Fibroblast of lung (primary cell): ENCODE measurements around the gene PSTPIP2. TPM values are rescaled to one million over a fixed set of nuclear protein-coding genes. Genes with fewer than 3 reads are reported as not detected.
"Not testable (repeated sequence)": the region's sequence is repeated elsewhere in the genome, so short reads cannot be mapped to it uniquely, and the experiment has no call there.

Experiments used
- DNase-seq, 2 donors: peaks; one replicate each; pipeline versions ENCODE4 v3.0.0 to v3.0.0-alpha.2; 2010; ENCODE audit warnings: low read depth in 2 of 2
- H2AFZ ChIP-seq: 2 replicates; pipeline ENCODE4 v1.5.1; 2012; ENCODE audit warnings: low read length, control low read depth, inconsistent platforms
- H3K27ac ChIP-seq: 2 replicates; pipeline ENCODE4 v1.5.1; 2011; ENCODE audit warnings: low read length, control low read depth; ENCODE audit not compliant: insufficient read depth
- H3K27me3 ChIP-seq: 2 replicates; pipeline ENCODE4 v1.5.1; 2011; ENCODE audit warnings: mild to moderate bottlenecking, low read length; ENCODE audit not compliant: control insufficient read depth, insufficient read depth
- H3K36me3 ChIP-seq: 2 replicates; pipeline ENCODE4 v1.5.1; 2011; ENCODE audit warnings: low read length; ENCODE audit not compliant: control insufficient read depth, insufficient read depth
- H3K4me1 ChIP-seq: 2 replicates; pipeline ENCODE4 v1.5.1; 2011; ENCODE audit warnings: low read length; ENCODE audit not compliant: control insufficient read depth, insufficient read depth; ENCODE audit errors: extremely low read depth
- H3K4me2 ChIP-seq: 2 replicates; pipeline ENCODE4 v1.5.1; 2011; ENCODE audit warnings: low read length, control low read depth; ENCODE audit not compliant: insufficient read depth; ENCODE audit errors: extremely low read depth
- H3K4me3 ChIP-seq, 4 experiments: fragments of 200-600 bp in 1 of 4; sonication (generic) in 1 of 4; replicated peaks in 1 of 4; 2 replicates each; pipeline ENCODE4 v1.5.1; 2011 to 2016; ENCODE audit warnings: low read length in 4 of 4, low read depth in 3 of 4, mild to moderate bottlenecking in 3 of 4, control low read depth in 2 of 4, inconsistent platforms in 1 of 4, mixed read lengths in 1 of 4; ENCODE audit not compliant: insufficient read depth in 1 of 4; ENCODE audit errors: control extremely low read depth in 1 of 4
- H3K79me2 ChIP-seq: 2 replicates; pipeline ENCODE4 v1.5.1; 2012; ENCODE audit warnings: mild to moderate bottlenecking, low read length, inconsistent platforms; ENCODE audit not compliant: control insufficient read depth, insufficient read depth
- H3K9ac ChIP-seq: 2 replicates; pipeline ENCODE4 v1.5.1; 2011; ENCODE audit warnings: mild to moderate bottlenecking, low read length, control low read depth; ENCODE audit not compliant: insufficient read depth
- H3K9me3 ChIP-seq: 2 replicates; pipeline ENCODE4 v1.5.1; 2012; ENCODE audit warnings: low read depth, low read length; ENCODE audit not compliant: control insufficient read depth, insufficient read depth
- H4K20me1 ChIP-seq: 2 replicates; pipeline ENCODE4 v1.5.1; 2011; ENCODE audit warnings: low read length; ENCODE audit not compliant: control insufficient read depth, insufficient read depth; ENCODE audit errors: extremely low read depth
- CTCF ChIP-seq, 2 donors: IDR thresholded peaks in 1 of 2; conservative IDR thresholded peaks in 1 of 2; 1 replicate in 1 of 2; 2 replicates in 1 of 2; pipeline ENCODE4 v1.5.1; 2011 to 2012; ENCODE audit warnings: low read length in 2 of 2, control low read depth in 1 of 2, inconsistent platforms in 1 of 2, low read depth in 1 of 2, mild to moderate bottlenecking in 1 of 2
- EZH2 ChIP-seq: IDR thresholded peaks from 2 replicates; pipeline ENCODE4 v1.5.1; 2012; ENCODE audit warnings: low read length, control low read depth, mild to moderate bottlenecking; ENCODE audit errors: missing control alignments
- polyA plus RNA-seq, 2 donors: library from polyadenylated mRNA; depleted of rRNA in 1 of 2; stranded (reverse) in 1 of 2; unstranded in 1 of 2; fragments of >200 nt; gene quantifications; 2 replicates each; pipeline ENCODE4 v1.2.1, GENCODE V29; 2011 to 2012; ENCODE audit warnings: missing spikeins in 1 of 2
- total RNA-seq: library from RNA; depleted of rRNA; stranded (reverse); fragments of >200 nt; gene quantifications from 2 replicates; pipeline ENCODE4 v1.2.1, GENCODE V29; 2014

The PSTPIP2 gene
- total and polyA plus RNA-seq, 2 donors (not counting 1 experiment from before 2014, with no cell fraction given) = 13.4 to 18.4 TPM

GRCh38 chr18:46051731-46052461 lies 20.2 kb downstream of the PSTPIP2 start:
- Histone ChIP-seq H2AFZ (no peak overlapping the region), H3K79me2 (no peaks in the 10 kb centered on the region)

GRCh38 chr18:46050268-46050667 lies 21.8 kb downstream of the PSTPIP2 start:
- no peak overlapping the region for H3K9ac ChIP-seq
- no peak overlapping the region for H3K4me3 ChIP-seq
- H3K4me1 ChIP-seq = no peaks in the 10 kb centered on the region
- no peak overlapping the region for H2AFZ ChIP-seq
- no peaks in the 10 kb centered on the region for H3K27me3 ChIP-seq
- no peak for DNase-seq
- no peak for TF ChIP-seq EZH2
- no peak for TF ChIP-seq CTCF (conservative IDR thresholded peaks at IDR 0.05 in 1 of 2, IDR thresholded peaks at IDR 0.05 in 1 of 2; ENCODE audit: low read depth in 1 of 2, low read length in 2 of 2)
- H3K4me2 ChIP-seq = no peak overlapping the region
- no peak overlapping the region for H3K27ac ChIP-seq
- no peaks in the 10 kb centered on the region for H3K79me2 ChIP-seq
- H3K36me3 ChIP-seq = no peaks in the 10 kb centered on the region
- H3K9me3 ChIP-seq = no peaks in the 10 kb centered on the region
- no peaks in the 10 kb centered on the region for H4K20me1 ChIP-seq

More at GRCh38 chr18:46051731-46052461, 20.2 kb downstream of the PSTPIP2 start:
- Histone ChIP-seq H3K36me3 (no peaks in the 10 kb centered on the region), H3K9me3 (no peaks in the 10 kb centered on the region), H3K27ac (no peak overlapping the region), H4K20me1 (no peaks in the 10 kb centered on the region), H3K4me3 (no peak overlapping the region), H3K27me3 (no peaks in the 10 kb centered on the region), H3K4me2 (no peak overlapping the region), H3K9ac (no peak overlapping the region), H3K4me1 (no peaks in the 10 kb centered on the region)
- no peak for TF ChIP-seq EZH2
- no peak for TF ChIP-seq CTCF (conservative IDR thresholded peaks at IDR 0.05 in 1 of 2, IDR thresholded peaks at IDR 0.05 in 1 of 2; ENCODE audit: low read depth in 1 of 2, low read length in 2 of 2)
- peak; percentile 73 to 81 for DNase-seq

- no peak for TF ChIP-seq EZH2
- TF ChIP-seq CTCF (conservative IDR thresholded peaks at IDR 0.05 in 1 of 2, IDR thresholded peaks at IDR 0.05 in 1 of 2; ENCODE audit: low read depth in 1 of 2, low read length in 2 of 2) = no peak
Measured at GRCh38 chr18:46048641-46049040, 23.4 kb downstream of the PSTPIP2 start.

GRCh38 chr18:46047369-46047768 lies 24.7 kb downstream of the PSTPIP2 start:
- H3K4me3 ChIP-seq, H3K4me2 ChIP-seq, H3K27me3 ChIP-seq, H3K79me2 ChIP-seq, H2AFZ ChIP-seq, H4K20me1 ChIP-seq, H3K9ac ChIP-seq, DNase-seq, H3K36me3 ChIP-seq, H3K4me1 ChIP-seq, H3K27ac ChIP-seq, H3K9me3 ChIP-seq: not testable (repeated sequence)

More at GRCh38 chr18:46048641-46049040, 23.4 kb downstream of the PSTPIP2 start:
- Histone ChIP-seq H2AFZ (no peak overlapping the region), H3K9me3 (no peaks in the 10 kb centered on the region), H3K4me3 (no peak overlapping the region), H3K36me3 (no peaks in the 10 kb centered on the region), H4K20me1 (no peaks in the 10 kb centered on the region), H3K9ac (no peak overlapping the region), H3K4me1 (no peaks in the 10 kb centered on the region), H3K27ac (no peak overlapping the region), H3K79me2 (no peaks in the 10 kb centered on the region), H3K4me2 (no peak overlapping the region), H3K27me3 (no peaks in the 10 kb centered on the region)
- no peak for DNase-seq
